Adrenal gland (tissue), 5 donors: Measurements from ENCODE around the gene CLRN2.

ENCODE experiments used
- POLR2A ChIP-seq, 2 donors: fragments of 450-650 bp; IDR thresholded peaks; one replicate each; pipeline ENCODE4 v1.6.1; 2017; ENCODE audit warnings: antibody characterized with exemption in 2 of 2, mild to moderate bottlenecking in 2 of 2, moderate library complexity in 1 of 2
- TF ChIP-seq, protein P1 (sequence below), 6 experiments: fragments of 450-650 bp in 4 of 6; fragments of 200-600 bp in 2 of 6; sonication (generic) in 1 of 6; IDR thresholded peaks; 1 replicate in 5 of 6; 2 replicates in 1 of 6; pipeline versions ENCODE4 v1.5.1 to v1.8.0; 2016 to 2021; ENCODE audit warnings: antibody characterized with exemption in 6 of 6, mild to moderate bottlenecking in 2 of 6, moderate library complexity in 1 of 6
- donor health status: DM: no; HTN: no; CAD: no.

GRCh38 chr4:17554568-17554967 is 39.6 kb downstream of the CLRN2 start:
- TF ChIP-seq, protein P1, sequence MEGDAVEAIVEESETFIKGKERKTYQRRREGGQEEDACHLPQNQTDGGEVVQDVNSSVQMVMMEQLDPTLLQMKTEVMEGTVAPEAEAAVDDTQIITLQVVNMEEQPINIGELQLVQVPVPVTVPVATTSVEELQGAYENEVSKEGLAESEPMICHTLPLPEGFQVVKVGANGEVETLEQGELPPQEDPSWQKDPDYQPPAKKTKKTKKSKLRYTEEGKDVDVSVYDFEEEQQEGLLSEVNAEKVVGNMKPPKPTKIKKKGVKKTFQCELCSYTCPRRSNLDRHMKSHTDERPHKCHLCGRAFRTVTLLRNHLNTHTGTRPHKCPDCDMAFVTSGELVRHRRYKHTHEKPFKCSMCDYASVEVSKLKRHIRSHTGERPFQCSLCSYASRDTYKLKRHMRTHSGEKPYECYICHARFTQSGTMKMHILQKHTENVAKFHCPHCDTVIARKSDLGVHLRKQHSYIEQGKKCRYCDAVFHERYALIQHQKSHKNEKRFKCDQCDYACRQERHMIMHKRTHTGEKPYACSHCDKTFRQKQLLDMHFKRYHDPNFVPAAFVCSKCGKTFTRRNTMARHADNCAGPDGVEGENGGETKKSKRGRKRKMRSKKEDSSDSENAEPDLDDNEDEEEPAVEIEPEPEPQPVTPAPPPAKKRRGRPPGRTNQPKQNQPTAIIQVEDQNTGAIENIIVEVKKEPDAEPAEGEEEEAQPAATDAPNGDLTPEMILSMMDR (IDR thresholded peaks at IDR 0.05), result no peak
- no peak for TF ChIP-seq POLR2A (IDR thresholded peaks at IDR 0.05)
